WTC11 (cell line): ENCODE results near the gene SCNN1B. TPM values are rescaled to one million over a fixed set of nuclear protein-coding genes. Genes with fewer than 3 reads are reported as not detected.
A peak's percentile ranks its signal among the peaks of the same experiment; 100 is the strongest.
"Not testable (repeated sequence)": the region's sequence is repeated elsewhere in the genome, so short reads cannot be mapped to it uniquely, and the experiment has no call there.

Experiments used
- ATAC-seq: fragments of 200-7000 bp; cut with Tn5 transposase; 2 replicates; pipeline ENCODE4 v1.10.0; 2021; ENCODE audit warnings: mild to moderate bottlenecking, moderate library complexity
- CTCF ChIA-PET: fragments of 300-600 bp; sonication (Branson Sonifier 250); formaldehyde crosslinking; loops from one replicate; lab custom pipeline; 2021; ENCODE audit warnings: antibody characterized with exemption; lab: Charles Lee
- POLR2A ChIA-PET: fragments of 350-600 bp; sonication (Branson Sonifier 250); formaldehyde crosslinking; loops from one replicate; lab custom pipeline; 2021; ENCODE audit warnings: antibody characterized with exemption; lab: Charles Lee
- DNase-seq: peaks from one replicate; pipeline ENCODE4 v3.0.0; 2021; ENCODE audit warnings: low spot score
- H3K27ac Mint-ChIP-seq: 2 replicates; pipeline ENCODE4 v1.8.0; 2021; ENCODE audit warnings: mixed read lengths
- H3K27me3 Mint-ChIP-seq: 2 replicates; pipeline ENCODE4 v1.8.0; 2021; ENCODE audit warnings: low read depth, mild to moderate bottlenecking, moderate library complexity, mixed read lengths
- H3K36me3 Mint-ChIP-seq: 2 replicates; pipeline ENCODE4 v1.8.0; 2021; ENCODE audit warnings: mixed read lengths
- H3K4me1 Mint-ChIP-seq: 2 replicates; pipeline ENCODE4 v1.8.0; 2022; ENCODE audit warnings: mixed read lengths
- H3K4me3 Mint-ChIP-seq: 2 replicates; pipeline ENCODE4 v1.8.0; 2021; ENCODE audit warnings: mild to moderate bottlenecking, moderate library complexity, mixed read lengths
- H3K9me3 Mint-ChIP-seq: 2 replicates; pipeline ENCODE4 v1.8.0; 2021; ENCODE audit warnings: mixed read lengths
- ATF3 ChIP-seq: sonication (generic); formaldehyde crosslinking; conservative IDR thresholded peaks from 2 replicates; pipeline ENCODE4 v1.8.1; 2022; ENCODE audit warnings: mild to moderate bottlenecking, missing genetic modification reagents
- EMX1 ChIP-seq: fragments of 250-450 bp; sonication (Bioruptor Pico); IDR thresholded peaks from 2 replicates; pipeline ENCODE4 v1.8.0; 2021; ENCODE audit warnings: mild to moderate bottlenecking
- ESRRA ChIP-seq: sonication (generic); formaldehyde crosslinking; IDR thresholded peaks from 2 replicates; pipeline ENCODE4 v1.8.1; 2022; ENCODE audit warnings: mild to moderate bottlenecking, missing genetic modification reagents, borderline replicate concordance
- GRHL2 ChIP-seq: fragments of 250-450 bp; sonication (Bioruptor Pico); IDR thresholded peaks from 2 replicates; pipeline ENCODE4 v1.8.0; 2022; ENCODE audit warnings: mild to moderate bottlenecking, moderate library complexity; ENCODE audit not compliant: insufficient replicate concordance, severe bottlenecking
- GTF2I ChIP-seq: fragments of 250-450 bp; sonication (Bioruptor Pico); conservative IDR thresholded peaks from 2 replicates; pipeline ENCODE4 v1.4.0; 2021; ENCODE audit warnings: mild to moderate bottlenecking
- HMGA2 ChIP-seq: fragments of 250-450 bp; sonication (Bioruptor Pico); IDR thresholded peaks from 2 replicates; pipeline ENCODE4 v1.4.0; 2021; ENCODE audit warnings: mild to moderate bottlenecking, moderate library complexity
- NFYB ChIP-seq: sonication (generic); formaldehyde crosslinking; conservative IDR thresholded peaks from 2 replicates; pipeline ENCODE4 v1.8.0; 2022; ENCODE audit warnings: low read depth, missing genetic modification reagents
- PREB ChIP-seq: sonication (generic); formaldehyde crosslinking; IDR thresholded peaks from 2 replicates; pipeline ENCODE4 v1.8.1; 2022; ENCODE audit warnings: mild to moderate bottlenecking, missing genetic modification reagents, moderate library complexity, borderline replicate concordance
- SOX15 ChIP-seq: fragments of 250-450 bp; sonication (Bioruptor Pico); IDR thresholded peaks from 2 replicates; pipeline ENCODE4 v1.9.0; 2021; ENCODE audit warnings: mild to moderate bottlenecking
- ZNF232 ChIP-seq: sonication (generic); formaldehyde crosslinking; IDR thresholded peaks from 2 replicates; pipeline ENCODE4 v1.8.0; 2022; ENCODE audit warnings: mild to moderate bottlenecking, missing genetic modification reagents
- ZNF416 ChIP-seq: fragments of 250-450 bp; sonication (Bioruptor Pico); IDR thresholded peaks from 2 replicates; pipeline ENCODE4 v1.9.0; 2021; ENCODE audit warnings: mild to moderate bottlenecking, inconsistent platforms
- ZNF425 ChIP-seq: fragments of 250-450 bp; sonication (Bioruptor Pico); conservative IDR thresholded peaks from 2 replicates; pipeline ENCODE4 v1.9.0; 2021; ENCODE audit warnings: mild to moderate bottlenecking
- ZNF512 ChIP-seq: sonication (generic); formaldehyde crosslinking; IDR thresholded peaks from 2 replicates; pipeline ENCODE4 v1.8.1; 2022; ENCODE audit warnings: missing genetic modification reagents, borderline replicate concordance
- ZNF532 ChIP-seq: fragments of 250-450 bp; sonication (Bioruptor Pico); IDR thresholded peaks from 2 replicates; pipeline ENCODE4 v1.9.0; 2021; ENCODE audit warnings: mild to moderate bottlenecking, borderline replicate concordance
- total RNA-seq: library from RNA; stranded (reverse); gene quantifications from 3 replicates; pipeline ENCODE4 v1.2.3, GENCODE V29; 2021

Gene SCNN1B
- total RNA-seq, 1 experiment from 2014 or later: 4.8 TPM

- Mint-ChIP-seq H3K36me3 (0 out of 2 replicates have a peak, but pooled peaks cover 5% of the 10 kb centered on the region), H3K4me3 (no peak overlapping the region), H3K27me3 (no peaks in the 10 kb centered on the region), H3K4me1 (peaks cover 6% of the 10 kb centered on the region; the same call in 1 of the 2 replicates), H3K9me3 (peaks cover 24% of the 10 kb centered on the region), H3K27ac (no peak overlapping the region)
- DNase-seq (no peak), ATAC-seq (no peak)
- TF ChIP-seq ZNF232 (no peak), GTF2I (no peak), PREB (no peak), ATF3 (CRISPR knock-in tag) (no peak), EMX1 (CRISPR knock-in tag) (no peak), ZNF425 (no peak), ZNF532 (CRISPR knock-in tag) (no peak), SOX15 (CRISPR knock-in tag) (no peak), ZNF416 (CRISPR knock-in tag) (no peak), GRHL2 (no peak), ZNF512 (CRISPR knock-in tag) (no peak)
- ChIA-PET CTCF (no interaction called here), POLR2A (no interaction called here)
Measured at GRCh38 chr16:23252310-23252709, 49.8 kb upstream of the SCNN1B start.

- POLR2A ChIA-PET, DNase-seq, H3K4me3 Mint-ChIP-seq, H3K4me1 Mint-ChIP-seq, H3K36me3 Mint-ChIP-seq, H3K27ac Mint-ChIP-seq, ATAC-seq, H3K27me3 Mint-ChIP-seq: not testable (repeated sequence)
- peaks cover 24% of the 10 kb centered on the region for H3K9me3 Mint-ChIP-seq
- TF ChIP-seq HMGA2: peak; percentile 93; the same call in 1 of the 2 replicates
- CTCF ChIA-PET: interaction anchor here (1.0 kb wide), 2 partner anchors 47 to 182 kb away, joined by 3 to 4 read pairs; no protein-coding TSS in a partner anchor
Measured at GRCh38 chr16:23253650-23254049, 48.5 kb upstream of the SCNN1B start.

GRCh38 chr16:23254338-23254737 is 47.8 kb upstream of the SCNN1B start:
- DNase-seq (no peak), ATAC-seq (no peak)
- H3K36me3 Mint-ChIP-seq: 0 out of 2 replicates have a peak, but pooled peaks cover 5% of the 10 kb centered on the region
- H3K9me3 Mint-ChIP-seq: peaks cover 24% of the 10 kb centered on the region
- H3K4me3 Mint-ChIP-seq: no peak overlapping the region
- ChIA-PET CTCF (interaction anchor here (1.0 to 1.2 kb wide), 3 partner anchors 48 to 181 kb away, joined by 3 to 4 read pairs (median 4); no protein-coding TSS in a partner anchor), POLR2A (no interaction called here)
- H3K27me3 Mint-ChIP-seq: no peaks in the 10 kb centered on the region
- no peak overlapping the region for H3K27ac Mint-ChIP-seq
- no peak for TF ChIP-seq ESRRA (CRISPR knock-in tag)
- no peak for TF ChIP-seq NFYB (CRISPR knock-in tag)
- H3K4me1 Mint-ChIP-seq: peaks cover 6% of the 10 kb centered on the region; the same call in 1 of the 2 replicates
